Gastrocnemius medialis (tissue), 4 donors: ENCODE results near the gene CCM2.

Experiments
- CTCF ChIP-seq, 5 experiments: fragments of 450-650 bp in 3 of 5; fragments of 200-600 bp in 2 of 5; sonication (generic) in 2 of 5; IDR thresholded peaks in 4 of 5; conservative IDR thresholded peaks in 1 of 5; 1 replicate in 4 of 5; 2 replicates in 1 of 5; pipeline ENCODE4 v1.5.1; 2016 to 2019; ENCODE audit warnings: antibody characterized with exemption in 5 of 5, mild to moderate bottlenecking in 3 of 5, moderate library complexity in 3 of 5
- POLR2A ChIP-seq, 2 donors: fragments of 450-650 bp; IDR thresholded peaks; one replicate each; pipeline ENCODE4 v1.6.1; 2017; ENCODE audit warnings: antibody characterized with exemption in 2 of 2, mild to moderate bottlenecking in 2 of 2, moderate library complexity in 2 of 2

GRCh38 chr7:44976746-44977196 is 23.2 kb upstream of the CCM2 start:
- no peak for TF ChIP-seq POLR2A (IDR thresholded peaks at IDR 0.05)
- TF ChIP-seq CTCF (IDR thresholded peaks at IDR 0.05 in 4 of 5, conservative IDR thresholded peaks at IDR 0.05 in 1 of 5): no peak
